ENCODE data around the gene VAV1. TPM values are rescaled to one million over a fixed set of nuclear protein-coding genes. Genes with fewer than 3 reads are reported as not detected.

The VAV1 gene
- total and polyA plus RNA-seq, 10 of the 15 experiments (the other 5 are each of a cell fraction or from before 2014, with no cell fraction given), result 1.6 to 76.8 (median 40.7) TPM

- TF ChIP-seq PKNOX1 (IDR thresholded peaks at IDR 0.05), result peak; percentile 96
- peak; percentile 46 for TF ChIP-seq SMC3 (IDR thresholded peaks at IDR 0.05; ENCODE audit: borderline replicate concordance, low read length)
- TF ChIP-seq EED (IDR thresholded peaks at IDR 0.05; ENCODE audit: low read depth), result peak; percentile 49; the same call in 1 of the 2 replicates
- no peak for TF ChIP-seq NFIC (IDR thresholded peaks at IDR 0.05; ENCODE audit: low read depth, low read length)
- peak; percentile 19 for TF ChIP-seq SP1 (IDR thresholded peaks at IDR 0.05; ENCODE audit: low read depth, low read length)
- TF ChIP-seq SPI1 (IDR thresholded peaks at IDR 0.05; ENCODE audit: borderline replicate concordance, insufficient read depth, low read depth, low read length), result peak; percentile 28; the same call in 1 of the 2 replicates
- no peak for TF ChIP-seq SMAD1 (IDR thresholded peaks at IDR 0.05; ENCODE audit: low read depth, partially characterized antibody)
- TF ChIP-seq MYC (IDR thresholded peaks at IDR 0.05; ENCODE audit: insufficient read depth, insufficient read length, insufficient replicate concordance, low read length, severe bottlenecking), result peak; percentile 63
- no peak for TF ChIP-seq SUZ12 (IDR thresholded peaks at IDR 0.05; ENCODE audit: unreplicated experiment)
- TF ChIP-seq ZNF687 (IDR thresholded peaks at IDR 0.05), result peak; percentile 83
- peak; percentile 85 for TF ChIP-seq PBX3 (IDR thresholded peaks at IDR 0.05; ENCODE audit: insufficient replicate concordance, low read depth, low read length)
- TF ChIP-seq RUNX3 (IDR thresholded peaks at IDR 0.05; ENCODE audit: low read length), result no peak
- TF ChIP-seq MEF2B (IDR thresholded peaks at IDR 0.05; ENCODE audit: partially characterized antibody, poor library complexity, severe bottlenecking), result peak; percentile 55
- no peak for TF ChIP-seq TBL1XR1 (IDR thresholded peaks at IDR 0.05; ENCODE audit: low read depth, low read length)
- TF ChIP-seq SIN3A (IDR thresholded peaks at IDR 0.05; ENCODE audit: low read depth, low read length), result peak; percentile 63; the same call in 1 of the 2 replicates
- no peak for TF ChIP-seq CEBPZ (IDR thresholded peaks at IDR 0.05; ENCODE audit: low read depth, low read length)
- TF ChIP-seq LARP7 (IDR thresholded peaks at IDR 0.05), result peak; percentile 86
- no peak for TF ChIP-seq TARDBP (IDR thresholded peaks at IDR 0.05; ENCODE audit: borderline replicate concordance)
- peak; percentile 76 for TF ChIP-seq NR2F1 (conservative IDR thresholded peaks at IDR 0.05)
These were observed 19.1 kb upstream of the VAV1 start (continued) for GRCh38 chr19:6753178-6754031.

Measured in GM12878 (cell line).